Right ventricle myocardium superior (tissue), 1 donor: Measurements from ENCODE around the gene CD86. TPM values are rescaled to one million over a fixed set of nuclear protein-coding genes. Genes with fewer than 3 reads are reported as not detected.
A peak's percentile ranks its signal among the peaks of the same experiment; 100 is the strongest.
"Not testable (repeated sequence)": the region's sequence is repeated elsewhere in the genome, so short reads cannot be mapped to it uniquely, and the experiment has no call there.

Experiments
- ATAC-seq: fragments of 200-7000 bp; cut with Tn5 transposase; one replicate; pipeline ENCODE4 v1.9.1; 2020; ENCODE audit warnings: mild to moderate bottlenecking; ENCODE audit not compliant: poor library complexity
- DNase-seq: peaks from one replicate; pipeline ENCODE4 v3.0.0-alpha.2; 2020
- intact Hi-C: fragments of 100-400 bp; cut with DNase I; formaldehyde crosslinking; loops from one replicate; pipeline ENCODE4 v1.11.2; 2022
- long read RNA-seq: library from polyadenylated mRNA; unstranded; transcript quantifications from one replicate; pipeline ENCODE4 v2.0.0, GENCODE V29; 2021
- total RNA-seq: library from RNA; stranded (reverse); fragmentation: NEBNext Ultra II Directional; extraction: Animal tissue kit (Norgen Biotek cat#: 25700); gene quantifications from one replicate; pipeline ENCODE4 v1.2.1, GENCODE V29; 2021
- donor health status: DM: no; HTN: yes; CAD: no; lungs with severe emphysema.

The CD86 gene, protein sequence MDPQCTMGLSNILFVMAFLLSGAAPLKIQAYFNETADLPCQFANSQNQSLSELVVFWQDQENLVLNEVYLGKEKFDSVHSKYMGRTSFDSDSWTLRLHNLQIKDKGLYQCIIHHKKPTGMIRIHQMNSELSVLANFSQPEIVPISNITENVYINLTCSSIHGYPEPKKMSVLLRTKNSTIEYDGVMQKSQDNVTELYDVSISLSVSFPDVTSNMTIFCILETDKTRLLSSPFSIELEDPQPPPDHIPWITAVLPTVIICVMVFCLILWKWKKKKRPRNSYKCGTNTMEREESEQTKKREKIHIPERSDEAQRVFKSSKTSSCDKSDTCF
- 3.7 TPM for total RNA-seq
- long read RNA-seq, partial matches to known transcripts: 0 of 2 reads
- long read RNA-seq, other reads (novel, unspliced or antisense): 1 of 2 reads

DNA sequence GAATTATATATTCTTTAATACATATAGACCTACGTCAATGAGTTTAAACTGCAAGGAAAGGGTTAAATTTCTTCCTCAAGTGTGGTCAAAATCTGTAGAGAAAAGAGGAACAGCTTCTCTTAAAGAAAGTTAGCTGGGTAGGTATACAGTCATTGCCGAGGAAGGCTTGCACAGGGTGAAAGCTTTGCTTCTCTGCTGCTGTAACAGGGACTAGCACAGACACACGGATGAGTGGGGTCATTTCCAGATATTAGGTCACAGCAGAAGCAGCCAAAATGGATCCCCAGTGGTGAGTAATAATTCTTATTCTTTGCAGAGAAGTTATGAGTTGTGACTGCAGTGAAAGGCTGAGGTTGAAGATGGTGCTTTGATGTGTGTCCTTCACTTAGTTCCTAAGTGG is at the start of gene CD86:
Gene CD86 (plus strand): TSS at position 148 of the 400 bp plus-strand sequence. CDS start 128 bp downstream, at position 276.
- intact Hi-C loops: no loop called here
- DNase-seq (no peak), ATAC-seq (peak; percentile 41)

DNA sequence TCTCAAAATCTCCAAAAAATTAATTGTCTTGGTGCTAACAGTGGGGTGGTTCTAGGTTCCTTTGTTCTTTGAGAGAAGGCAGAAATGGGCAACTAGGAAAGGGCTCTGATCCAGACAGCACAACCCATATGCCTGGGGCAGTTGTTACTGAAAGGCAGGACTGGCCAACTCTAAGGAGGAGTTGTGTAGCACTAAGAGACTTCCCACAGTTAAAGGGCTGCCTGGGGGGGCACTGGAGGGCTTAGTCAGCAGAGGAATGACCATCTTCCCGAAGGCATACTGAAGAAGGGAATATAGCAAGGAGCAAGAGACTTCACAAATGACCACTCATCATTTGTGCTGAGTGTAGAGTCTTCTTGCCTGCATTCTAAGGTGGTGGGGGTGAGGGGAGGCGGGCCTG is 48.9 kb upstream of the CD86 start:
- no peak for DNase-seq
- no peak for ATAC-seq
- intact Hi-C loops: no loop called here

DNA sequence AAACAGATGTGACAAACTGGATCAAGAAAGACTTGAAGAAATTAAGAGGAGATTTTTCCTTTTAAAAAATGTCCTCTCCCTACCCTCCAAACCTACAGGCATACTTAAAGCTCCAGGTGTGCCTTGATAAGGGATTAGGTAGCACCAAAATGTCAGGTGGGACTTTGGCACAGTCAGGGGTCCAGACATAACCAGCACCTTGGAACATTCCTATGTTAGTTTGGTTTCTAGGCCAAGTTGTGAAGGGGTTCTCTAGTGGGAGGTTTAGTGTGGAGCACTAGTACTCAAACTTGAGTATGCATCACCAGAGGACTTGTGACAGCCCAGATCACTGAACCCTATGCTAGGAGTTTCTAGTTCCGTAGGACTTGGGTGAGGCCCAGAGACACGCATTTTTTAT is 47.0 kb upstream of the CD86 start:
- intact Hi-C loops: no loop called here
- ATAC-seq: no peak
- no peak for DNase-seq

DNA sequence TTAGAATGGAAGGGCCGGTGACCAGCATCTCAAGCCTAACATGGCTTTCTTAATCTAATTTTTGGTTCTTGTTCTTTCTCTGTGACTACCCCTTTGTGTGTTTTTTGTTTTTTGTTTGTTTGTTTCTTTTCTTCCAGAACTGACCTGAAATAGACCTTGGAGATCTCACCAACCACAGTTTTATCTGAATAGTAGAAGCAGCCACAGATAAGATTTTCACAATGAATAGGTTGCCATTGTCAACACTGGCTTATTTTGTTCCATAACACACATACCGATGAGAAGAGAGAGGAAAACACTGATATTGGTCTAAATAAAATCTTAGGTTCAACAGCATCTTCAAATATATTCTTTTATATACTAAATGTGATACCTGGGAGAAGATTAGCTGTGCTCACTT is 44.7 kb upstream of the CD86 start:
- DNase-seq (no peak), ATAC-seq (no peak)
- intact Hi-C loops: no loop called here

DNA sequence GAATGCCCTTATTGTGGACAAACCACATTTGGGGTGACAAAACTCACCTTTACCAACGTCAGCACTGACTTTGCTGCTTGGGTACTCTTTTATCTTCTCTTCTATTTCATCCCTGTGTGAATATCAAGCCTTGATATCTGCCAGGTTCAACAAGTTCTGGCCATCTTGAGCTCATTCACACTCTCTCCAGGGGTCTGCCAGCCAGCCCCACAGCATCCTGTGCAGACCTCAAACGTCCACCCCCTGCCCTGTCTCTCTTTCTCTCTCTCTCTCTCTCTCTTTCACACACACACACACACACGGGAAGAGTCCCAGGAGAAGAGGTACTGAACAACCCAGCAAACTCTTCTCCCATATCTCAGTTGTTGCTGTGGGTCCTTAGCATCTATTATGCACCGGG is 43.8 kb upstream of the CD86 start:
- intact Hi-C loops: no loop called here
- DNase-seq: no peak
- ATAC-seq: no peak

DNA sequence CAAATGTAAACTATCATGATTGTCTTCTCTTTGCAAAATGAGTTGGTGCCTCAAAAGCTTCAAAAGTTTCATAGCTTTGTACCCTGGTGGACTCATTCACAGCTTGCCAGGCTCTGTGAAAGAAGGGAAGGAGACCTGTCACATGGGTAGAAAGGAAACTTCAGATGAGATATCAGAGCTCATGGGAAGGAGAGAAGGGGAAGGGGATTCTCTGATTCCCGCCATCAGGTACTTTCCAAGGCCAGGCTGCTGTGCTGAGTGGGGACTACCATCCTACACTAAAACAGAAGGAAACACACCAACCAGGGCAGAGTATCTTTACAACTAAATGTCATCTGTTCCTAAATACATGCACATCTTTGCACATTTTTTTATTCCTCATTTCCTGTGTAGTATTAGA is 42.3 kb upstream of the CD86 start:
- DNase-seq (no peak), ATAC-seq (no peak)
- intact Hi-C loops: no loop called here

DNA sequence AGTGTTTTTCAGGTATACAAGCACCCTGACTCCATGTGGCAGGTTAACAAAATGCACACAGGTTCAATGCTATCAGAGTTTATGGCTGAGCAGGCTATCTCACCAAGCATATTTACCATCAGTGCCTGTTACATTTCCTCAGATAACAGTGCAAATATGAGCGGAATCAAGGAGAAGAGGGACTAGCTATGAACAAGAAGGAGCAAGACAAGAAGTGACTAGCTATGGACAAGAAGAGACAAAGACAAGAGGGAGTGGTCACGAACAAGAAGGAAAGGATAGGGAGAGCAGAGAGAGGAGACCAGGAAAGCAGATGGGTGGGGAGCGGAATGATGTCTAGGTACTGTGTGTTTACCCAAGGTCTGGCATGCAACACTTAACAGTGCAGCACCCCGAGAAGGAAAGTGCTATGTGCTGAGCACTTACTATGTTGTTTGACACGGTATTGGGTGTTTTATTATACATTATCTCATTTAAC is 41.7 kb upstream of the CD86 start:
- DNase-seq (no peak), ATAC-seq (no peak)
- intact Hi-C loops: no loop called here

DNA sequence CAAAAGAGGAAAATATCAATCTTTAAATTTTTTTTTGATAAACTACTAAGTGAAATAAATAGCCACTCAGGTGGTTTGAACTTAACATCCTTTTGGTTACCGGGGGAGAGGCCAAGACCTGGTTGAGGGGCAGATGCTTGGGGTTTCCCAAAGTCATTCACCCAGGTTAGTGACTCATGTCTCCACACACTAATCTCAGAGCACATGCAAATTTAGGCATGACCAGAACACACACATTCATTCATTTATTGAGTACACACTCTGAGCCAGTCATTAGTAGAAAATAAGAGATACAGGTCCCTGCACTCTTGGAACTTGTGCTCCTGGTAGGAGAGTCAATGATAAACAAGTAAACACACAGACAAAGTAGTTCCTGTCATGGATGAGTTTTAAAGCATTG is 40.4 kb upstream of the CD86 start:
- intact Hi-C loops: no loop called here
- no peak for ATAC-seq
- DNase-seq: no peak

DNA sequence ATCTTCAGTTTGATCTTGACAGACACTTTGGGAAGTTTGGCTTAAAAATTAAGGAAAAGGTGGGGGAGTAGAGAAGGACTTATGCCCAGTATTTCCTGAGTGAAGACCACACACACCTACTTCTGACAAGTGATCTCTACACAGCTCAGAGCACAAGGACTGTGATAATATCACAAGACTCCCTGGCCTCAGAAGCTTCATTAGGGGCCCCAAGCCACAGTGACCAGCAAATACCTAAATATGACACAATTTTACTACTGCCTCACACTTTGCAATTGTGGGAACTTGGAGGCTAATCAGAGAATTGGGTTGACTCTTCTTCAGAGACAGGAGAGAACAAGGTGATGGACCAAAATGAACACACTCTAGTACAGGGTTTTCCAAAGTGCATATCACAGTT is 35.7 kb upstream of the CD86 start:
- no peak for ATAC-seq
- no peak for DNase-seq
- intact Hi-C loops: no loop called here

DNA sequence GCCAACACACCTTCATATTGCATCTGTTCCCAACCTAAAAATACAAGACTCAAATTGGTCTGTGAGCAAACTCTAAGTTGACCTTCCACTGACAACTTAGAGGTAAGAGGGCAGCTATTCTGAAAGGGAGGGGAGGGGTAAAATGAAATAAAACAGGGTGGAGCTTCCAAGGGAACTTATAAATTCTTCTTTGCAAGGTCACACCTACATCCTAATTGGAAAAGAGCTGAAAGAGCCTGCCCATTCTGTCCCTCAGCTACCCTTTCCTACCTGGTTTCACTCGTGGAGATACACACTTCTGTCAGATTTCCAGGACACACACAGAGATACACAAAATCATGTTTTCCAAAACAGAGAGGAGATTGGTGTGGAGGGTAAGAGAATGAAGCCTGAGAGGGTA is 34.1 kb upstream of the CD86 start:
- DNase-seq (no peak), ATAC-seq (no peak)
- intact Hi-C loops: no loop called here

DNA sequence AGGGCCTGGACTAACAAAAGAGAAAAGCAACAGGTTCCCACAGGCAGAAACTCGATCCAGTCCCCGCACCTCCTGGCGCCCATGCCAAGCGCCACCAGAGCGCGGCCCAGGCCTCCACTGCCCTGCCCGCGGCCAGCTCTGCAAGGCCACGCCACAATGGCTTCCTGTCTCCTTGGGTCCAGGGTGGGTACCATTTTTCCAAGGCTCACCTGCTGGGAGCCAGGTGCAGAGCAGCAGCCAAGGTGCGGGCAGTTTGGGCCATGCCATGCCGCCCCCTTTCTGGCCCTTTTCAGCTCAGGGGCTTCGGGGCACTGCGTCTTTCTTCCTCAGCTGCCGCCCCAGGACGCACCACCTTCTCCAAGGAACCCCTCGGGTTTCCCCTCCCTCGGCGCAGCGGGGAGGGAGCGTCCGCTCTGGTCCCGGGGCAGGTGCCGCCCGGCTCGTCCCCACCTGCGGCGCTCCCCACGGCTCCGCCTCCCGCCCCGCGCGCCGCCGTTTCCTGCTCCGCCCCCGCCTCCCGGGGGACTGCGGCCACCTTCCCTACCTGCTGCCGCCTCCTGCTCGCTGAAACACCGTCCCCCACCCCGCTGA is 33.3 kb upstream of the CD86 start, which contains the start of gene ILDR1:
Gene ILDR1 (minus strand): TSS at position 437 of the 591 bp plus-strand sequence. CDS start 170 bp downstream, at position 267.
- ATAC-seq: peak; percentile 65
- intact Hi-C loops: no loop called here
- DNase-seq: no peak

DNA sequence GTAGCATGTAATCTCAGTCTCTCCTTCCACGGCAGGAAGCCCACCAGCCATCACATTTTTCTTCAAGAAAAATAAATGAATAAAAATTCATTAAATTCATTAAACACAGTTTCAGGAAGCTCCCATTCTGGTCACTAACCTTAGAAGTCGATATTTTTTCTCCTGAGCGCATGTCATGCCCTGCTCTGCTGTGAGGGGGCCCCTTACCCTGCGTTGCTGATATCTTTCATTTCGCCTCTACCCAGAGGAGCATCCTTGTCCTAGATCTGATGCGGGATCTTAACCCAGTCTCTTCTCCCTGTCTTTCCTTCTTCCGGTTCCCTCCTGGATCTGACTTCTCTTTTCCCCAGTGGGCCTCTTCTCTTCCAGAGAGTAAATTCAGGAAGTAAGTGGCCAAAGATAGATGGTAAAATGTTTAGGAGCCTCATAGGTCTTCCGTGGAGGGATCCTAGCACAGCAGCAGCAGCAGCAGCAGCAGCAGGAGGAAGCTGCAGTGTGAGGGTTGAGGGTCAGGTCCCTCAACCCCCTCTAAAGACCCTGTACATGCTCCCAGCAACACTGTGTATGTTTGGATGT is 31.7 kb upstream of the CD86 start:
- DNase-seq (no peak), ATAC-seq (no peak)
- intact Hi-C loops: no loop called here

DNA sequence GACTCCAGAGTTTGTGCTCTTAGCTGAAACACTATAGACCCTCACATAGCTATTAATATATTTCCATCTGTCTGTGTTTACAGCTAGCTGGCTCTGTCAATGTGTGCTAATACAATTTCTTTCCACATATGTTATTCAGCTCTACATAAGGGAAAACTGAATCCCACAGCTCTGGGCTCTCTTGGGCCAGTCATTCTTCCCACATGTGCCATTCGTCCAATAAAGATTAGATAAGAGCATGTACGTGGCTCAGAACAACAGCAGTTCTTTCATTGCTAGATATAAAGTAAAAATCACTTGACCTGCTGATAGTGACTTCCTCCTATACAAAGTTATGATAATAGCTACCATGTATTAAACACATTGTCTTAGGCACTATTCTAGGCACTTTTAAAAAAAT is 30.4 kb upstream of the CD86 start:
- no peak for DNase-seq
- intact Hi-C loops: no loop called here
- no peak for ATAC-seq

DNA sequence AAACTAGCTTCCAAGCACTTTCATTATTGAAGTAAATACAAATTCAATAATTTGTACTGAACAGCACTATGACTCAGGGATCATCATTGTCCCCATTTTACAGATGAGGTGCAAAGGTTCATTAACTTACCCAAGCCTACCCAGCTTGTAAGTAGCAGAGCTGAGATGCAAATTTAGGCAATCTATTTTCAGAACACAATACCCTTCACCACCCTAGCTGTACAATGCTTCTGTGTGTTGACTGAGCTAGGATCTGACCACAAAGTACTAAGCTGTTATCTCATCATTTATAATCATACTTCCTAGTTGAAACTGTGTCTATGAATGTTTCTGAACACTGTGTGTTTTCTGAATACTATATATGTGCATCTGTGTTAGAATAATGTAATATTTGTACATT is 29.9 kb upstream of the CD86 start:
- no peak for ATAC-seq
- intact Hi-C loops: no loop called here

DNA sequence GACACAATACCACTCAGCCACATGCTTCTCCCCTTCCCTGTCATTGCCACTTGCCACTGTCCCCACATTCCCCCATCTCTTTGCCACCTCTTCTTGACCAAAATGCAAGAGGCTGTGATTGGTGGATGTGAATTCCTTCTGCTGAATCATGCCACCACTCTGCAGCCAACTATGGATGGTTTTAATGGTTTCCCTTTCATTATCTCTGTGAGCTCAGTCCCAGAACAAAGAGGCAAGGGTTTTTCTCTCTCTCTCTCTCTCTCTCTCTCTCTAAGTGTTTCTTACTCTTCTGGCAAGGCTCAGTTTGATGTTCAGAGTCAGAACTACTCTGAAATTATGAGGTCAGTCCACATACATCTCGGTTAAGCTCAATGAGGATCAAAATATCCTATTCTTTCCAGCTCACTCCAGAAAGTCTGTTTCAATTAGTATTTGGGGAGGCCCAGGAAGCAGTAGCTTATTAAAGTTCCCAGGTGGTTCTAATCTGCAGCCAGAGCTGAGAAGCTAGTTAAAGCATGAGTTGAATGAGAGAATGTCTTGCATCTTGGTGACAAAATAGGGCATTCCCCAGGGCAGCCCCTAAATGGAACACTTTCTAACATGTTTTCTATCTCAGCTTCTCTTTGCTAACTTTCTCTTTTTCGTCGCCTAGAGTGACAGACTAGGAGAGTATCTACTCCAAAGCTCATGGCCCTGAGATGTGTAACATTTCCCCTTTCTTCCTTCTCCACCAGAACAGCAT is 24.6 kb upstream of the CD86 start:
- DNase-seq: no peak
- ATAC-seq: no peak
- intact Hi-C loops: no loop called here

More for the DNA sequence above, 29.9 kb upstream of the CD86 start:
- DNase-seq: no peak

DNA sequence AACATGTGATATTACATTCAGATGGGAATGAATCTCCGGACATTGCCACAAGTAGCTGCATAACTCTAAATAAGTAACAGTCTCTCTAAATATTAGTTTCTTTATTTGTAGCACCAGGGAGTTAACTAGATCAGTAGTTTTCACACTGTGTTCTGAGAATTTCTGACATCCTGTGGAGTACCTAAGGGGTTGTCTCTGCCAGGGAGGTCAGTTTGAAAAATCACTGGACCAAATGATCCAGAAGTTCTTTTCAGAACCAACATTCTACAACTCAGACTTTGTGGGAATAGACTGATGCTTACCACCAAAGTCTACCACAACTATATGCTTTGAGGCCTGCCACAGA is 24.1 kb upstream of the CD86 start:
- intact Hi-C loops: no loop called here
- ATAC-seq (no peak), DNase-seq (no peak)

DNA sequence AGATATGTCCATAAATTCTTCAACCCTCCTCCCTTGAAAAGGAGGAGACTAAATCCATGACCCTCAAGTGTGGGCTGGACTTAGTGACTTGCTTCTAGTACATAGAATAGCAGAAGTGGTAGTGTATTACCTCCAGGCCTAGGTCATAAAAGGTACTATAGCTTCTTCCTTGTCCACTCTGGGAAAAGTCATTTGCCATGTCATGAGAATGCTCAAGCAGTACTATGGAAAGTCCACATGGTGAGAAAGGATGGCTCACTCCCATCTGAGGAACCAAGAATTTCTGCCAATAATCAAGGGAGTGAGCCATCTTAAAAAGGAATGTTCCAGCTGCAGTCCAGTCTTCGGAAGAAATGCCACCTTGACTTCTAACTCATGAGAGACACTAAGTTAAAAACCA is 22.6 kb upstream of the CD86 start:
- ATAC-seq (no peak), DNase-seq (no peak)
- intact Hi-C loops: no loop called here

DNA sequence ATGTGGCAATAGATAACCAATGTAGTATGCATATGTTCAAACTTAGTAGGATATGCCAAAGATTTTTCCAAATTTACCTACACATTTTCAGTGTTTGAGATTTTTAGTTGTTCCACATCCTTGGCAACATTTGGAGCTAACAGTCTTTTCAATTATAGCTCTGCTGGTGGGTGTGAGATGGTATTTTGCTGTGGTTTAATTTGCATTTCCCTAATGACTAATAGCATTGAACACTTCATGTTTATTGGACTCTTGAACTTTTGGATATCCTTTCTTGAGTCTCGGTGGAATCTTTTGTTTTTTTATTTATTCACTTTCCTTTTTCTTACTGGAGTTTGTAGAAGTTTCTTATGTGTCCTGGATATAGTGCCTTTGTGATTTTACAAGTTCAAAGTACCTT is 22.1 kb upstream of the CD86 start:
- ATAC-seq (no peak), DNase-seq (no peak)
- intact Hi-C loops: no loop called here

DNA sequence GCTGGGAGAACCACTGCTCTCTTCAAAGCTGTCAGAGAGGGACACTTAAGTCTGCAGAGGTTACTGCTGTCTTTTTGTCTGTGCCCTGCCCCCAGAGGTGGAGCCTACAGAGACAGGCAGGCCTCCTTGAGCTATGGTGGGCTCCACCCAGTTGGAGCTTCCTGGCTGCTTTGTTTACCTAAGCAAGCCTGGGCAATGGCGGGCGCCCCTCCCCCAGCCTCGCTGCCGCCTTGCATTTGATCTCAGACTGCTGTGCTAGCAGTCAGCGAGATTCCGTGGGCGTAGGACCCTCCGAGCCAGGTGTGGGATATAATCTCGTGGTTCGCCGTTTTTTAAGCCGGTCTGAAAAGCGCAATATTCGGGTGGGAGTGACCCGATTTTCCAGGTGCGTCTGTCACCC is 7.9 kb upstream of the CD86 start:
- ATAC-seq, DNase-seq, intact Hi-C loops: not testable (repeated sequence)
